GM19328 (cell line): Measurements from ENCODE around the gene GALNT13.
A peak's percentile ranks its signal among the peaks of the same experiment; 100 is the strongest.

ENCODE experiments used
- ATAC-seq: cut with Tn5 transposase; IDR thresholded peaks from one replicate; pipeline ENCODE4 v1.9.1; 2021; ENCODE audit warnings: mild to moderate bottlenecking, moderate library complexity; ENCODE audit not compliant: unreplicated experiment

The GALNT13 gene

GRCh38 chr2:153940511-153940910 is 68.8 kb downstream of the GALNT13 start:
- ATAC-seq: no peak

DNA sequence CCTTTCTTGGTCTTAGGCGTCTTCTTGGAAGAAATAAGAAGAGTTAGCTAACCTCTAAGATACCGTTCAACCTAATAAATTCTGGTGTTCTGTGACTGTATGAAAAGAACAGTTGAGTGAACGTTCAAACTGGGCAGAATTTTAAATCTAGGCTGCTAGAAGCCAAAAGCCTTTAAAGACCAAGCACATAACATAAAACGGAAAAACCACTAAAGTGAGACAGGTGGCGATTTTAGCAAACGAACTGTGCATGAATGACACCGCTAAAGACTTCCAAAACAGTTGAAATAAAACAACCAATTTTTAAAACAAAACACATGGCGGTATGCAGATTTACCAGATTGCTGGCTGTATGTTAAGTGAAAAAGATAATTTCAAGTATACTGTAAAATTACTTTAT is 73.1 kb downstream of the GALNT13 start:
- no peak for ATAC-seq

- ATAC-seq: no peak
Observed at GRCh38 chr2:153946036-153946435, 74.3 kb downstream of the GALNT13 start.

GRCh38 chr2:153953761-153954160 is 82.0 kb downstream of the GALNT13 start:
- ATAC-seq: no peak

DNA sequence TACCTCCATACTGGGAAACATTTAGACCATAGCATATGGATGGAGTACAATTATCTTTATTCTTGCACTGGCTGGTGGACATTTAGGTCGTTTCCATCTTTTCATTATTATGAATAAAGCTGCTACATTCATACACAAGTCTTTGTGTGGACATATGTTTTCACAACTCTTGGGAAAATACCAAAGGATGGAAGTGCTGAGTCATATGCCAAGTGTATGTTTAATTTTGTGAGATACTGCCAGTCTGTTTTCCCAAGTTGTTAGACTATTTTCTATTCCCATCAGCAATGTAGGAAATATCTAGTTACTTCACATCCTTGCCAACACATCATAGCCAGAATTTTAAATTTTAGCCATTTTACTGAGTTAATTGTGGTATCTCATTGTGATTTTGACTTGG is 91.5 kb downstream of the GALNT13 start:
- ATAC-seq: no peak

DNA sequence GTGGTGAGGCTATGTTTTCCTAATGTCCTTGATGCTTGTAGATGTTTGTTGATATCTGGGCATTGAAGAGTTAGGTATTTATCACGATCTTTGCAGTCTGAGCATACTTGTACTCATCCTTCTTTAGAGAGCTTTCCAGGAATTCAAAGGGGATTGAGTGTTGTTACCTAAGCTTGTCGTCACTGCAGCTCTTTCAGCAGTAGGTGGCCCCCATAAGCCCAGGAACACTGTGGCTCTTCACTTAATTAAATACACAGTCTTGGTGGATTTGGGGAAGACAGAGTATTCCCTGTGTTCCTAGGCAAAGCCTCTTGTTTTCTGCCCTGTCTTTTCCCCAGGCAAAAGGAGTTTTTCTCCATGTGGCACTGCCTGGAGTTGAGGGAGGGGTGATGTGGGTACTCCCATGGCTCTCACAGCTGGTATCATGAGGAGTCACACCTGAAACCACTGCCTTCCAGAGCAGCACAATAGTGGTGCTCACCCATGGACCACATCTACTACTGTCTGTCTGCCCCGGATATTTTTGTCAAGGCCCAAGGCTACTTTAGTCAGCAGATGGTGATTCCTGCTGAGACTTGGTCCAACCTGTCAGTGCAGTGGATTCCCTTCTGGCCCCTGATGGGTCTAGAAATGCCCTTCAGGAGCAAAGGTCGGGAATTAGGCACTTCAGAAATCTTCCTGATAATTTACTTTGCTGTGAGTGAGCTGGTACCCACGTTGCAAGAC is 95.7 kb downstream of the GALNT13 start:
- ATAC-seq: no peak

DNA sequence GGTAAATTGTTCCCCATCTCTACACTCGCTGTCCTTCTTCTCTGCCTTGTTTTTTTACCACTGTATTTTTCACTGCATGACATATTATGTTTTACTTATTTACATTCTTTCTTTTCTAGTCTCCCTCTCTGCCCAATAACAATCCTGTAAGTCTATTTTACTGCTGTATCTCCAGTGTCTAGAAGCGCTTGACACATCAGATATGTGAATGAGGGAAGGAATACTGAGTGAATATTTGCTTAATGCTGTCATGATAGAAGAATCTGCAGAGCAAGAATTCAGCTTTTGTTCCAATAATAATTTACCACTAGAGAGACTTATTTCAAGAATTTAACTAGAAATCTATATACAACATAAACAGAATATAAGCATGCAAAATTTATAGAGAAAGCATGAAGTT is 99.5 kb downstream of the GALNT13 start:
- no peak for ATAC-seq

- no peak for ATAC-seq
Observed at GRCh38 chr2:153971855-153972254, 100.1 kb downstream of the GALNT13 start.

GRCh38 chr2:153972412-153972811 is 100.7 kb downstream of the GALNT13 start:
- ATAC-seq: no peak

- no peak for ATAC-seq
Observed at GRCh38 chr2:153986488-153987229, 114.9 kb downstream of the GALNT13 start.

DNA sequence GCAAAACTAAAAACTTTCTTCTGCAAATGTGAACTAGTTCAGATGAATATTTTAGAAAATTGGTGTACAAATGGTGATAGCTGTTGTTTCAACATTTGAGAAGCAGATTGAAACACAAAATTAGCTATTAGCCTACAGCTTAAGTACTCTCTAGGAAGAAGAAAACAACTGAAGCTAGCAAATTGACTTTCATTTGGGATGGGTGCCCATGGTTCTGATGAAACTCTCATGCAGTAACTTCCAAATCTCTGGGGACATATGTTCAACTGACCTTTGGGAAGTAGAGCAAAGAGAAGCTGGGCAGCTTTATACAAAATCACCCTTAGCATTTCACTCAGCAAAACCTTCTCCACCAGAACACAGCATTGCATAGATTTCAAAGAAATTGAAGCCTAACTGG is 119.0 kb downstream of the GALNT13 start:
- ATAC-seq: no peak

DNA sequence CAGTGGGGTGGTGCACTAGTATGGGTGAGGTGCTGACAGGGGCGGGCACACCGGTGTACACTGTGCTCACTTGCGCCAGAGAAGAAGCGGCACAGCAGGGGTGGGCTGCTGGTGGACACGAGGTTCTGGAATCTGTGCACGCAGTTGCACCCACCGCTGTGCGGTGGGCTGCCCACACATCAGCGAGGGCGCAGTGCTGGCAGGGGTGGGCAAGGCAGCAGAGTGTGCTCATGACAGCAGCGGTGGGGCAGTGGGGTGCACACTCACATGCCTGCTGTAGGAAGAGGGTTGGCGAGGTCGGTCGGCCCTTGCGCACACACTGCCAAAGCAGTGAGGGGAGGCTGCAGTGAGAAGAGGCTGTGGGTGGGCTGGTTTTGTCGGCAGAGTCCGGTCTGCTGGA is 141.8 kb downstream of the GALNT13 start:
- ATAC-seq: no peak

DNA sequence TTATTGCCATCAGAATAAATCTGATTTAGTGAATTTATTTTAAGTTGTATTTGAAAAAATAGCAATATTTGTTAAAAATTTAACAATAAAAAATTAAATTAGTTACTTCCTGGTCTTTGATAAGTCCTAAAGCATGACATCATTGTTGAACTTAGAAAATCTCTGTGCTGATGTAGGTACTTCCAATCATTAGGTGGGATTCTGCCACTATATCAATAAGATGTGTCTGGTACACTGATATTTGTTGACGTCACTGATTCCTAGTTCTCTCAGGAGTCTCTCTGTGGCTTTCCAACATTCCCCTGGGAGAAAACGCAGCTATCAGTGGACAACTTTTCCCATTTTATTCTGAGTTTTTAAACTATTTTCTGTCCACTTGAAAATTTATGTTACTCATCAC is 143.5 kb downstream of the GALNT13 start:
- no peak for ATAC-seq

DNA sequence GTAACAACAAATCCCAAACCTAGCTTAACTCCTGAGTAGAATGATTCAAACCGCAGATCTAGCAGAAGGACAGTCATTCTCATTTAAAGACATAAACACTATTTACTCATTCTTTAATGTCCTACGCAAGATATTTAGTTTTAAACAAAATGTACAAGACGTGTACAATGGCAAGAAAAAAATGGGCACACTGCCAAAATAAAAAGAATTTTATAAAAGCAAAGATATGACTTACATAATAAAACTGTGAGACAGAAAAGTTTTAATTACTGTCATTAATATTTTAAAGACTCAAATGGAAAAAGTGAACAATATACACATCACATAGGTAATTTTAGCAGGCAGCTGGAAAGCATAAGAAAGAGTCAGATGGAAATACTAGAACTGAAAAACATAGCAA is 157.8 kb downstream of the GALNT13 start:
- ATAC-seq: no peak

GRCh38 chr2:154032220-154032619 is 160.5 kb downstream of the GALNT13 start:
- peak; percentile 51 for ATAC-seq

- ATAC-seq: no peak
Observed at GRCh38 chr2:154046493-154046892, 174.8 kb downstream of the GALNT13 start.

DNA sequence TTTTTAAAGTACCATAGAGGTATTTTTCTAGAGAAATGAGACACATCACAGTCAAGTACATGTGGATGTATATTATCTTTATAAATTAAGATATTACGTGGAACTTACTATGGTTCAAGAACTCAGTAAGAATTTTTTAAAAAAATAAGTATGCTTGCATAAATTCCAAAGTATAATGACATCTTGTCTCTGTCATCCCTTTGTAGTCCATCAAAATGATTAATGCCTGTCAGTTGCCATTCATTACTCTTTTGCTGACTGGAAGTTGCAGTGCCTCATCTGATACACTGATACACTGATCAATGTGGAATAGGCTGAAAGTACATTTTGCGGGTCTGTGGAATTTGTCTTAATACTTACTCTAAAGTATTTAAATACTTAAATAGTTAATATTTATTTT is 177.2 kb downstream of the GALNT13 start:
- no peak for ATAC-seq

- no peak for ATAC-seq
Observed at GRCh38 chr2:154049561-154049960, 177.8 kb downstream of the GALNT13 start.

GRCh38 chr2:154067124-154067523 is 195.4 kb downstream of the GALNT13 start:
- no peak for ATAC-seq

- no peak for ATAC-seq
Observed at GRCh38 chr2:154078926-154079325, 207.2 kb downstream of the GALNT13 start.

GRCh38 chr2:154092571-154092970 is 220.8 kb downstream of the GALNT13 start:
- no peak for ATAC-seq

GRCh38 chr2:154093856-154094255 is 222.1 kb downstream of the GALNT13 start:
- ATAC-seq: no peak
